ENCODE data around the gene HYAL4. TPM values are rescaled to one million over a fixed set of nuclear protein-coding genes. Genes with fewer than 3 reads are reported as not detected.

The HYAL4 gene
- total RNA-seq, 1 experiment from 2014 or later, result not detected

DNA sequence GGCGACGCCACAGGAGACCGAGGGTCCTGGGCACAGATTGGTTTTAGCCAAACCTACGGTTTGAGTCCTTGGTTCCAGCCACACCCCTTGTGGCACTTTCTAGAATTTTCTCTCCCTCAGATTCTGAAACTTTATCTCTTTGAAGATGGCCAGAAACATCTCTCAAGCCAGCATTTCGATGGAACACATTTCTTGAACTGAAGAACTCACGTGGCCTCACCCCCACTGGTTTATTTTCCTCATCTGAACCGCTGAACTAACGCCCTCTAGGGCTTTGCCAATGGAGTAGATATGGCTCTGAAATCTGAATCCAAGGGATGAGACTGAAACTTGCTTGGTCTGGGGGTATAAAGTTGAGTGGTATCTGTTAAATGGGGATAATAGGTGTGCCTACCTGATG, 73.3 kb downstream of the HYAL4 start:
- Histone ChIP-seq H3K9me3 (ENCODE audit: control insufficient read depth, insufficient read depth, low read depth, low read length) (no peaks in the 10 kb centered on the region), H3K36me3 (ENCODE audit: control insufficient read depth, insufficient read depth, low read length) (no peaks in the 10 kb centered on the region), H3K4me3 (ENCODE audit: low read depth in 2 of 2, low read length in 2 of 2) (no peak overlapping the region), H3K4me1 (ENCODE audit: control insufficient read depth, insufficient read depth, low read length) (no peaks in the 10 kb centered on the region), H3K27me3 (ENCODE audit: control insufficient read depth, insufficient read depth, low read length) (no peaks in the 10 kb centered on the region), H3K27ac (ENCODE audit: low read length) (no peak overlapping the region)
- ChIA-PET POLR2A (no interaction called here), CTCF (no interaction called here)
- DNase-seq (ENCODE audit: low read depth, low spot score) (no peak), ATAC-seq (no peak)
- no TSS peak for BruUV-seq (replicated peaks)
- TF ChIP-seq POLR2AphosphoS5 (IDR thresholded peaks at IDR 0.05; ENCODE audit: low read depth, low read length) (no peak), TCF7L2 (IDR thresholded peaks at IDR 0.05; ENCODE audit: low read depth, low read length) (no peak), CTCF (IDR thresholded peaks at IDR 0.05) (no peak), REST (IDR thresholded peaks at IDR 0.05; ENCODE audit: insufficient read depth in 1 of 2, low read depth in 2 of 2, low read length in 1 of 2) (no peak), SIN3A (IDR thresholded peaks at IDR 0.05; ENCODE audit: borderline replicate concordance, insufficient read depth, low read depth, low read length) (no peak)
- intact Hi-C loops (cut with micrococcal nuclease; ENCODE audit: unreplicated experiment) (no loop called here), in situ Hi-C loops (cut with HindIII; ENCODE audit: low pct_unique_long_range_greater_than_20kb, low sequenced_read_pairs) (no loop called here)

GRCh38 chr7:123923599-123923998, 78.6 kb downstream of the HYAL4 start:
- ATAC-seq (no peak), DNase-seq (ENCODE audit: low read depth, low spot score) (no peak)
- TF ChIP-seq SIN3A (IDR thresholded peaks at IDR 0.05; ENCODE audit: borderline replicate concordance, insufficient read depth, low read depth, low read length) (no peak), CTCF (IDR thresholded peaks at IDR 0.05) (no peak), REST (IDR thresholded peaks at IDR 0.05; ENCODE audit: insufficient read depth in 1 of 2, low read depth in 2 of 2, low read length in 1 of 2) (no peak), POLR2AphosphoS5 (IDR thresholded peaks at IDR 0.05; ENCODE audit: low read depth, low read length) (no peak), TCF7L2 (IDR thresholded peaks at IDR 0.05; ENCODE audit: low read depth, low read length) (no peak)
- Histone ChIP-seq H3K4me1 (ENCODE audit: control insufficient read depth, insufficient read depth, low read length) (no peaks in the 10 kb centered on the region), H3K27ac (ENCODE audit: low read length) (no peak overlapping the region), H3K27me3 (ENCODE audit: control insufficient read depth, insufficient read depth, low read length) (no peaks in the 10 kb centered on the region), H3K36me3 (ENCODE audit: control insufficient read depth, insufficient read depth, low read length) (no peaks in the 10 kb centered on the region), H3K9me3 (ENCODE audit: control insufficient read depth, insufficient read depth, low read depth, low read length) (no peaks in the 10 kb centered on the region), H3K4me3 (ENCODE audit: low read depth in 2 of 2, low read length in 2 of 2) (no peak overlapping the region)
- ChIA-PET POLR2A (no interaction called here), CTCF (no interaction called here)
- intact Hi-C loops (cut with micrococcal nuclease; ENCODE audit: unreplicated experiment), result no loop called here
- no TSS peak for BruUV-seq (replicated peaks)
- in situ Hi-C loops (cut with HindIII; ENCODE audit: low pct_unique_long_range_greater_than_20kb, low sequenced_read_pairs), result no loop called here

Data from Panc1 (cell line).